ENCODE measurements around the gene TOPBP1. TPM values are rescaled to one million over a fixed set of nuclear protein-coding genes. Genes with fewer than 3 reads are reported as not detected.

The TOPBP1 gene
- total RNA-seq, 1 experiment from 2014 or later, result 51.5 TPM

- H3K4me1 Mint-ChIP-seq, result no peaks in the 10 kb centered on the region
- H4K8ac ChIP-seq (replicated peaks; ENCODE audit: insufficient read length, low read depth, low read length), result no peak overlapping the region
Observed at GRCh38 chr3:133695560-133696171, 33.9 kb upstream of the TOPBP1 start.

More at GRCh38 chr3:133695560-133696171, 33.9 kb upstream of the TOPBP1 start:
- no peaks in the 10 kb centered on the region for H3K4me1 ChIP-seq (ENCODE audit: insufficient read depth, low read length)
- Mint-ChIP-seq H3K27me3 (ENCODE audit: low read depth) (no peaks in the 10 kb centered on the region; the same call in 1 of the 2 replicates), H3K4me3 (no peak overlapping the region), H3K36me3 (ENCODE audit: insufficient read depth in 1 of 3, low read depth in 3 of 3) (peaks cover 0 to 2% (median 0%) of the 10 kb centered on the region in 3 experiments; a peak in 2 of 7 replicates), H3K9me3 (peaks cover 0 to 2% of the 10 kb centered on the region in 2 experiments; a peak in 2 of 5 replicates), H3K27ac (no peak overlapping the region)
- no peak overlapping the region for H3K4ac ChIP-seq (ENCODE audit: low read depth, low read length)
- H3K79me1 ChIP-seq (ENCODE audit: insufficient read depth, low read depth, low read length, poor library complexity, severe bottlenecking), result no peaks in the 10 kb centered on the region
- DNase-seq, result no peak
- H2BK12ac ChIP-seq (ENCODE audit: insufficient read length, low read depth, low read length), result no peak overlapping the region
- H3K27ac ChIP-seq (ENCODE audit: insufficient read length, low read depth, low read length), result no peak overlapping the region
- H3K23ac ChIP-seq (ENCODE audit: insufficient read length, low read depth, low read length), result no peak overlapping the region
- H3K56ac ChIP-seq (ENCODE audit: insufficient read length, low read depth, low read length), result no peak overlapping the region
- no peaks in the 10 kb centered on the region for H3K23me2 ChIP-seq (ENCODE audit: insufficient read length, low read depth, low read length, poor library complexity, severe bottlenecking)
- H3K4me2 ChIP-seq (ENCODE audit: insufficient read depth, insufficient read length, low read length), result no peak overlapping the region
- H4K20me1 ChIP-seq (ENCODE audit: control insufficient read depth, insufficient read depth, insufficient read length), result no peaks in the 10 kb centered on the region
- no peaks in the 10 kb centered on the region for H3K9me3 ChIP-seq (ENCODE audit: control insufficient read depth, low read depth, low read length)
- no peak overlapping the region for H3K9ac ChIP-seq (ENCODE audit: extremely low read depth, insufficient read length, low read length)
- no peak overlapping the region for H2AFZ ChIP-seq (ENCODE audit: low read length)
- TF ChIP-seq CTCF (conservative IDR thresholded peaks at IDR 0.05), result no peak
- no CpG with 5 or more reads among the region's 3 CpGs for WGBS (ENCODE audit: extremely low coverage, insufficient read length, low lambda C conversion rate)
- no peak overlapping the region for H2BK120ac ChIP-seq (ENCODE audit: low read depth, low read length, poor library complexity, severe bottlenecking)
- no peak overlapping the region for H2BK20ac ChIP-seq (ENCODE audit: low read depth, low read length, poor library complexity, severe bottlenecking)
- H2BK15ac ChIP-seq (ENCODE audit: low read depth, low read length), result no peak overlapping the region
- H3K79me2 ChIP-seq (ENCODE audit: insufficient read depth, low read length), result no peaks in the 10 kb centered on the region
- no peak overlapping the region for H4K5ac ChIP-seq (ENCODE audit: insufficient read length, low read depth, low read length)
- no peak overlapping the region for H2BK5ac ChIP-seq (ENCODE audit: insufficient read length, low read length)
- no peaks in the 10 kb centered on the region for H3K27me3 ChIP-seq (ENCODE audit: insufficient read depth, low read length)
- H3K14ac ChIP-seq (ENCODE audit: insufficient read depth, low read length), result no peak overlapping the region
- no peak overlapping the region for H3T11ph ChIP-seq (ENCODE audit: low read length)
- no peak overlapping the region for H2AK5ac ChIP-seq (ENCODE audit: insufficient read length, low read length)
- no peak overlapping the region for H4K91ac ChIP-seq (ENCODE audit: insufficient read length, low read depth, low read length)
- no peak overlapping the region for H3K18ac ChIP-seq (ENCODE audit: insufficient read length, low read depth, low read length)

Measured in H9 (cell line).